ENCODE data around the gene U2AF2. TPM values are rescaled to one million over a fixed set of nuclear protein-coding genes. Genes with fewer than 3 reads are reported as not detected.
"Not testable (repeated sequence)": the region's sequence is repeated elsewhere in the genome, so short reads cannot be mapped to it uniquely, and the experiment has no call there.

The U2AF2 gene
- total RNA-seq, 4 donors from 2014 or later: 132 to 292 (median 159) TPM

- Histone ChIP-seq H3K9me3 (peaks cover 0 to 10% (median under 1%) of the 10 kb centered on the region in 4 donors), H3K27ac (no peak overlapping the region), H3K4me1 (no peaks in the 10 kb centered on the region), H3K36me3 (no peaks in the 10 kb centered on the region), H3K27me3 (no peaks in the 10 kb centered on the region), H3K4me3 (no peak overlapping the region)
- TF ChIP-seq CTCF (IDR thresholded peaks at IDR 0.05): no peak
- no peak for TF ChIP-seq POLR2A (IDR thresholded peaks at IDR 0.05)
- DNase-seq: no peak
Observed at GRCh38 chr19:55716531-55716930, 61.7 kb downstream of the U2AF2 start.

- Histone ChIP-seq H3K9me3 (peaks cover 0 to 12% (median 2%) of the 10 kb centered on the region in 4 donors), H3K4me1 (no peaks in the 10 kb centered on the region), H3K4me3 (no peak overlapping the region), H3K27me3 (no peaks in the 10 kb centered on the region), H3K27ac (no peak overlapping the region), H3K36me3 (no peaks in the 10 kb centered on the region)
- DNase-seq: no peak
- no peak for TF ChIP-seq CTCF (IDR thresholded peaks at IDR 0.05)
- TF ChIP-seq POLR2A (IDR thresholded peaks at IDR 0.05): no peak
Observed at GRCh38 chr19:55717251-55717650, 62.4 kb downstream of the U2AF2 start.

- not testable (repeated sequence) for DNase-seq, H3K36me3 ChIP-seq, H3K4me1 ChIP-seq, H3K27me3 ChIP-seq, H3K27ac ChIP-seq, H3K4me3 ChIP-seq
- H3K9me3 ChIP-seq: peaks cover 0 to 12% (median 2%) of the 10 kb centered on the region in 4 donors
Observed at GRCh38 chr19:55717879-55718711, 63.3 kb downstream of the U2AF2 start.

- H3K27ac ChIP-seq: no peak overlapping the region
- no peak overlapping the region for H3K4me3 ChIP-seq
- no peaks in the 10 kb centered on the region for H3K36me3 ChIP-seq
- no peaks in the 10 kb centered on the region for H3K4me1 ChIP-seq
- DNase-seq: peak in 1 of 3 donors; percentile 57
- no peak for TF ChIP-seq CTCF (IDR thresholded peaks at IDR 0.05)
- TF ChIP-seq POLR2A (IDR thresholded peaks at IDR 0.05): no peak
- H3K27me3 ChIP-seq: no peaks in the 10 kb centered on the region
- H3K9me3 ChIP-seq: peaks cover 0 to 12% (median 2%) of the 10 kb centered on the region in 4 donors
Observed at GRCh38 chr19:55720214-55720746, 65.4 kb downstream of the U2AF2 start.

- no peaks in the 10 kb centered on the region for H3K27me3 ChIP-seq
- H3K9me3 ChIP-seq: peaks cover 0 to 12% (median 2%) of the 10 kb centered on the region in 4 donors
- no peak overlapping the region for H3K4me3 ChIP-seq
- DNase-seq: no peak
- TF ChIP-seq POLR2A (IDR thresholded peaks at IDR 0.05): no peak
- TF ChIP-seq CTCF (IDR thresholded peaks at IDR 0.05): no peak
- no peaks in the 10 kb centered on the region for H3K36me3 ChIP-seq
- no peak overlapping the region for H3K27ac ChIP-seq
- H3K4me1 ChIP-seq: no peaks in the 10 kb centered on the region
Observed at GRCh38 chr19:55720801-55721200, 66.0 kb downstream of the U2AF2 start.

- no peak for DNase-seq
- peaks cover 0 to 12% (median 2%) of the 10 kb centered on the region in 4 donors for H3K9me3 ChIP-seq
- no peak overlapping the region for H3K4me3 ChIP-seq
- H3K4me1 ChIP-seq: no peaks in the 10 kb centered on the region
- no peak overlapping the region for H3K27ac ChIP-seq
- no peaks in the 10 kb centered on the region for H3K36me3 ChIP-seq
- no peaks in the 10 kb centered on the region for H3K27me3 ChIP-seq
- TF ChIP-seq POLR2A (IDR thresholded peaks at IDR 0.05): no peak
- TF ChIP-seq CTCF (IDR thresholded peaks at IDR 0.05): no peak
Observed at GRCh38 chr19:55723491-55723890, 68.7 kb downstream of the U2AF2 start.

Data from Peyer's patch (tissue), 4 donors.